ENCODE measurements around the gene FOXO3. TPM values are rescaled to one million over a fixed set of nuclear protein-coding genes. Genes with fewer than 3 reads are reported as not detected.
A peak's percentile ranks its signal among the peaks of the same experiment; 100 is the strongest.

FOXO3 gene
- polyA plus RNA-seq, 12 donors = 27.5 to 82.1 (median 37.4) TPM

DNA sequence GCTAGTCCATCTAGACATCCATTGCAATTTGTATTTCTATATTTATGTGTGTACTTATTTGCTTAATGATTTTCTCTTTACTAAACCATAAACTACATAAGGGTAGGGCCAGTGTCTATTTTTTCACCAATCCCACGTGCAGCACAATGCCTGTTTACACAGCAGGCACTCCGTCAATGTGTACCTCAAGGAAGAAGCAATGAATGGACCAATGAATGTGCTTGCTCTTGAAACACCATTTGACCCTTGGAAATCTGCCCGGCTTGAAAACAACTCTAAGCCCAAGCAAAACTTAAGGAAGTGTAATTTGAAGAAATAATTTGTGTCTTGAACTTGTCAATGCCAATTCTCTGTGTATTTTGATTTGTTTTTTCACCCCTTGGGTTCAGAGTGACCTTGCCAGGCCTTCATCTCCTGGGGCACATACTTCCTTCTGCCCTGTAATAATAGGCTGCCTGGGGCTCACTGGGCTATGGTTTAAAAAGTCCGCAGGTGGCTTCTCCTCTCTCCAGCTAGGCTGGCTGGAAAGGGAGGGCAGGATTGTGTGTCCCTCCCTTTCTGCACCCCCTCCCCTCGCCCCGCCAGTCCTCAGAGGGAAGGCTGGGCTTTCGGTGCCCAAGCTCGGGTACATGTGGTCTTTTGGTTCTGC, 146.7 kb downstream of the FOXO3 start:
- no peak for DNase-seq

DNA sequence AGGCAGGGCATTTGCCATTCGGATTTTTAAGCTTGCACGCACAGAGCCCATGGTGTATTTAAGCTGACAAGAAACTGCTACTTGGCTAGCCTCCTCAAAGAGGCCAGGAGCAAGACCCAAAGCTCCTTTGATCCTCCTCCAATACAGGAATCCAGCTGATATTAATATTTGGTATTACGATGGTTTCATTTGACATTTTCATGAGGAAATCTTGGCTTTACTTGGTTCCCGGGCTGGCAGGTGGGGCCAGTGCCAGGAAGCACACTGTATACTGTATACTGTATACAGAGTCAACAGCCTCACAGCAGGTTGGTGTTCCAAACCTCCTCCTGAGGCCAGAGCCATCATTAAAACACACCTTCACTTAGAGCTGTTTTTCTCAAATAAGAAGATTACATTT, 149.3 kb downstream of the FOXO3 start:
- DNase-seq = no peak

DNA sequence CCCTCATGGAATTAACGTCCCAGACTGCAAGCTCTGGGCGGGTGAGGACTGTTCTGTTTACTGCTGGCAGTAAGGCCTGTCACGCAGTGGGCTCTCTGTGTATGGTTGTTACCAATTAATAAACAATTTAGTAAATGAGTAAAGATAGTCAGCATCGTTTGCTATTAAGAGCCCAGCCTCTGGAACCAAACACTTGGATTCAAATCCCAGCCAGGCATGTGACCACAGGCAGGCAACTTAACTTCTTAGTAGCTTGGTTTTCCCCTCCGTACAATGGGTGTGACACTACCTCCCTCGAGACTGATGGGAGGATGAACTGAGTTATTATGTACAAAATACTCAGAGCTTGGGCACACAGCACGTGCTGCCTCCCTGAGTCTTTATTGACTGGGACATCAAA, 149.8 kb downstream of the FOXO3 start:
- DNase-seq = no peak

DNA sequence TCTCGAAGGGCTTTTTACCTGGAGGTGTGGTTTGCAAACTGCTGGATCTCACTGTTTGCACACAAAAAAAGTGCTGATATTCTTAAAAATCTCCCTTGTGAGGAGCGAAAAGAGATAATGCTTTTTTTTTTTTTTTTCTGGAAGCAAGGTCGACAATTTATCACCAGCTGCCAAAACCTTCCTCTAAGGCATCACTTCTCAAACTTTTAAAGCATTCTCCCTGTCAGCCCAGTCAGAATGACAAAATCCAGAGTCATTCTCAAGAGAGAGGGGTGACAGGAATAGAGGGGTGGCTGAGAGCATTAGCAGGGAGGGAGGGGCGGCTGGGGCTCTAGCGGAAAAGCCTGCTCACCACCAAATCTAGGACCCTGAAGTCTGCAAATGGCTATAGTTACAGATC, 150.4 kb downstream of the FOXO3 start:
- no peak for DNase-seq

DNA sequence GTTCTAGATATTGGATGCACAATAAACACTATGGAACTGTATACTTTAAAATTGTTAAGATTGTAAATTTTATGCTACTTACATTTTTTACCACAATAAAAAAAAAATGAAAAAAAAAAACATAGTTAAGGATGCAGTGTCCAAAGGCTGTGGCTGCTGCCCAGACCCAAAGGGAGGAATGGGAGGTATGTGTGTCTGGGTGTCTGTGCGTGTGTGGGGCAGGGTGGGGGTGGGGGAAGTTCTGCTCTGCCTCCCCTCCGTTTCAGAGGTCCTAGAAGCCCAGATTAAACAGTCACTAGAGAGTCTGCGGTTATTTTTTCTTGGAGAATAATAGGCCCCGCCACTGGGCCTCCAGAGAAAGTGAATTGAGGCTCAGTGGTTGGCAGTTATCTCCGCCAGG, 151.1 kb downstream of the FOXO3 start:
- DNase-seq = no peak

DNA sequence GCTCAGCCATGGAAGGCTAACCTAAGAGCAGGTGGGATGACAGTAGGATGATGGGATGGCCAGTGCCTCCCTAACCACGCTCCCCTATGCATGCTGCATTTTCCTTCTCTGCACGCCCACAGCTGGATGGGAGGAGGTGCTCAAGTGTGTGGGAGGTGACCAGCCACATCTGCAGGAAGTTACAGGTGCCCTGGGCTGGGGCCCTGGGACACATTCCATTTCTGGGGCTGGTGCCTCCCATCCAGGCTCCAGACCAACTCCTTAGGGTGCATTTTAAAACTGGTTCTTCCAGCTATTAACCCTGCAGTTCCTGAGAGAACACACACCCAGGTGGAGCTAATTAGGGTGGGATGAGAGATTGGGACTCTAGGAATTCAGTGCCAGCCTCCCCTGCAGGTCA, 152.2 kb downstream of the FOXO3 start:
- no peak for DNase-seq

DNA sequence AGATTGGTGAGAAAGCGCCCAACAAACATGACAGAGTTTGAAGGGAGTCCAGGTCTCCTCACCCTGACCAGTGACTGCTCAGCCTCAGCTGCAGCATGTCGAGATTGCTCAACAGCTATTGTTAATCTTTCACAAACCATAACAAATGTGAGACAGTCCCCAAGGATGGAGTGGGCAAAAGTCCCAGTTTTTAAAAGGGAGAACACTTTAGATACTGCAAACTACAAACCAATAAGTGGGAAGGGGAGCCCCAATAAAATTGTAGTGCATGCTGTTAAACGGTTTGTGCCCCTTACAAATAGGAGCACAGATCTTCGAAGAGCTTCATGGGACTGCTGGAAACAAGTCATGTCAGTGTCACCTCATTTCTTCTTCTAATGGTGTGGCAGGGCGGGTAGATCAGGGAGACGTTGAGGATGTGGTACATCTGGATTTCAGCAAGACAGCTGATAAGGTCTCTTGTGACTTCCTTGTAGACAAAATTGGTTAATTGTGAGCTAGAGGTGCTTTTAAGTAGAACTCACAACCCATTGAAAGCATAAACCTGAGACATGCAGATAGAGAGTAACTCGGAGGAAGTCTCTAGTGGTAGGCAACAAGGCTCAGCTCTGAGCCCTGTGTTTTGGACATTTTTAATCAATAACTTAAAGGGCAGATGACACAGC, 153.5 kb downstream of the FOXO3 start:
- peak; percentile 70 for DNase-seq

DNA sequence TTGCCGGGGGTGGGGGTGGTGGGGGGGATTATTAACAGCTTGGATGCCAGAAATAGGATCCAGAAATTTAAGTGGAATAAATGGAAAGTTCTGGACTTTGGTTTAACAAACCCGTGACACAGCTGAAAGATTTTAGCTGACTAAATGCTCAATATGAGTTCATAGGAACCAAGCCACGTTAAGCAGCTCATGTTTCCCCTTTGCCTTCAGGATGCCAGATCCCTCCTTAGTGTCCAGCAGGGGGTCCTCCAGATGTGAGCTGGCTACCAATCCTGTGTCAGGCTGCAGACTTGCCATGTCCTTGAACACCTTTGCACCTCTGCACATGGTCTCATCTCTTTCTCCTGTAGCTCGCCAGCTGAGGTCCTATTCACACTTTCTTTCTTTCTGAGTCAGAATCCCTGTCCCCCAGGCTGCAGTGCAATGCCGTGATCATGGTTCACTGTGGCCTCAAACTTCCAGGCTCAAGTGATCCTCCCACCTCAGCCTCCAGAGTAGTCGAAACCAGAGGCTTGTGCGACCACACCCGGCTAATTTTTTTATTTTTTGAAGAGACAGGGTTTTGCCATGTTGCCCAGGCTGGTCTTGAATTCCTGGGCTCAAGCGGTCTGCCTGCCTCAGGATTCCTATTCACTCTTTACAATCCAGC, 154.2 kb downstream of the FOXO3 start:
- no peak for DNase-seq

DNA sequence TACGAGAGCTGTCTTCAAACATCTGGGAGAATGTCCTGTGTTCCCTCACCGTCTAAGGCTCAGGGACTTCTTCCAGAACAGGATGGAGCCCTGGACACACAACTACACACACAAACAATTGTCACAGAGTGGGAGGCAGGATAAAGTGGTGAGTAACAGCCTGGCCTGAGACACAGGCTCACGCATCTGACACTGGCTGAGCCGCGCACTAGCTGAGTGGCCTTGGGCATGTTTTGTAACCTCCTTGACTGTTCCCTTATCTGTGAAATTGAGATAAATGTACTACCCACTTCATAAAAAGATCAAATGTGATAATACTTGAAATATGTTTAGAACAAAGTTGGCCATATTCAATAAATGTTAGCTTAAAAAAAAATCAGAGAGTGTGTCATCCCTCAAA, 155.1 kb downstream of the FOXO3 start:
- no peak for DNase-seq

DNA sequence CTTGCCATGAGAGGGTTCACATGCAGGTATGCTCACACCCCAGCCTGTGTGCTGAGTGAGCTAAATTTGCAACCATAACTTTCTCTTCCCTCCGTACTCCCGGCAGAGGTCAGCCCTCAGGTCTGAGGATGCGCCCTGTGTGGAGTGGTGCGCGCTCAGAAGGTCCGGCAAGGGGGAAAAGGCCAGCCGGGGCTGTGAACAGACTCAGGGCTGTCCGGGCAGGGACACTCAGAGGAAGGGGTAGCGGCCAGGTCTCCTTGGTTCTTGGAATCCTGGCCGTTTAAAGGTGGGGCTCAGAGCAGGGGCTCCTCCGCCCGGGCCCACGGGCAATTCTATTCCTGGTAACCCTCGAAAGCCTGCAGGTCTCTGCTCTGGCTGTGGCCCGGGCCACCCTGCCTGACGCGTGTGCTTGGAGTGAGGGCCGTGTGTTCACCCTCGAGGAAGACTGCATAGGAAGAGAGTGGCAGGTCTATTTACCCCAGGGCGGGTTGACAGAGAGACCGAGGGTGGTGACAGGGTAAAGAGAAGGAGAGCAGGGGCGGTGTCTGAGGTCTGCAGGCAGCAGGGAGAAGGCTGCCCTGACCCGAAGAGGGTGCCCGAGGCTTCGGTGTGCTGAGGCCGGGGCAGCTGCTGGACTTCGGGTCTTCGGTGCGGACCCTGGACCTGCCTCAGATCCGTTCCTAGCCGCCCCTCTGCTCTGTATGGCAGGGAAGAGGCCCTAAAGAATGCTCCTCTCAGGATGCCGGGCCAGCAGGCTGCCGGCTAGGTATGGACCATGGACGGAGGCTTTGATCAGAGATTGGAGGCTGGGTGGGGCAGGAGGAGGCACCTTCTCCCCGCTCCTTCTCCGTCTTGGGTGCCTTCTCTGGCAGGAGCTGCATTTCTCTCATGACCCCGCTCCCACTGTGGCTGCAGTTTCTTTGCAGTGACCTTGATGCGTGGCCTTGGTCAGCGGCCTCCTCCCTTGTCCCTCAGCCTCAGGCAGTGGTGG, 156.4 kb downstream of the FOXO3 start:
- DNase-seq = no peak

DNA sequence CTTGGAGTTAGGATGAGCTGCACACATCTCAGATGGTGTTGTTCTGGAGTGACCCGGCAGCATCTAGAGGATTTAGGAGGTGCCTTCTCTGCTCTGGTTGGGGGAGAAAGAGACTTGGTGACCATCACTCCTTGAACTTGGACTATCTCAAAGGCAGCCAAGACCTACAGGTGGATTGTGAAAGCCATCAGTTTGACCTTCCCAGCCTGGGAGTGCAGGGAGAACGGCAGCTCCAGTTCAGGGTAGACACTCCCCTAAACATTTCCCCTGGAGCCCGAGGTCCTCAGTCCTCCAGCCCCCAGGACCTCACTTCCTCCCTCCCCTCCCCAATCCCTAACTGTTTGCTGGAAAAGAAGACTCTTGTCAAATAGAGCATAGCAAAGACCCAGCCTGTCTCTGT, 158.8 kb downstream of the FOXO3 start:
- DNase-seq = no peak

DNA sequence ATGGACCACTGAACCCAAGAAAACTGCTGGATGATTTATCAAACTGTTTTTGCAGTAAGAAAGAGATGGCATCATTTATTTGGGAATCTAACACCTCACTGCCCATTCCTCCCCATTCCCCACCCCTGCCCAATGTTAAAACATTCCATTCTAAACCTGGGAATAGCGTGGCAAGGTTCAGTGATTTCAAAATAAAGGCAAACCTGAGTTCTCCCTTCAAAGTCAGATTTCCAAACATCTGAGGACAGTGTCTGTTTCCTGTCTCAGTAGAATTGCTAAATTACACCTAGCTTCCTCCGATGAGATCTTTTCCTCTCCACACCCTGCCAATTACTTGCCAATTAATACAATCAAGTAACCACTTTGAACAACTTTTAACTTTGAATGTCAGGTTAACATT, 160.1 kb downstream of the FOXO3 start:
- no peak for DNase-seq

DNA sequence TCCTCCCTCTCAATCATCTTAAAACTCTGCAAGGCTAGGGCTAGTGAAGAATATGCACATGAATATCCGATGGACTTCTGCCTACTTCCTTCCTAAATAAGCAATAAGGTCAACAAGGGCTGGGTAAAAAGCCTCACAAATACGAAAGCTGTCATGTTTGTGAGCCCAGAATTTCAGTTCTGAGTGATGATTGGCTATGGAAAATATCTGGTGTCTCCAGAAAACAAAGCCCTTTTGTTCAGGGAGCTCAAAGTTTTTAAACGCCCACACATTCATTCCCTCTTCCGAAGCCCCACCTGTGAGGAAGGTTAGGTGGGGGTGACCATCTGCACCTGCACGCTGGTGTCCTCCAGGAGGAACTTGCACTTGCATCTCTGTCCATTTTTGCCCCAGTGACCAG, 160.6 kb downstream of the FOXO3 start:
- no peak for DNase-seq

DNA sequence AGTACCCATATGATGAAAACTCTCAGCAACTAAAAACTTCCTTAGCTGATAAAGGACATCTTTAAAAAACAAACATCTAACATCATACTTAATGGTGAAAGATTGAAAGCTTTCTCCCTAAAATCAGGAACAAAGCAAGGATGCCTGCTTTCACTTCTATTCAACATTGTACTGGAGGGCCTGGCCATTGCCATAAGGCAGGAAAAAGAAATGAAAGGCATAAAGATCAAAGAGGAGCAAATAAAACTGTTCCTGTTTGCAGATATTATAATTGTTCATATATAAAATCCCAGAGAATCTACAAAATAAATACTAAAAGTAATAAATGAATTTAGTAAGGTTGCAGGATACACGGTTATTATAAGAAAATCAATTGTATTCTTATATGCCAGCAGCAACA, 162.9 kb downstream of the FOXO3 start:
- DNase-seq = no peak

DNA sequence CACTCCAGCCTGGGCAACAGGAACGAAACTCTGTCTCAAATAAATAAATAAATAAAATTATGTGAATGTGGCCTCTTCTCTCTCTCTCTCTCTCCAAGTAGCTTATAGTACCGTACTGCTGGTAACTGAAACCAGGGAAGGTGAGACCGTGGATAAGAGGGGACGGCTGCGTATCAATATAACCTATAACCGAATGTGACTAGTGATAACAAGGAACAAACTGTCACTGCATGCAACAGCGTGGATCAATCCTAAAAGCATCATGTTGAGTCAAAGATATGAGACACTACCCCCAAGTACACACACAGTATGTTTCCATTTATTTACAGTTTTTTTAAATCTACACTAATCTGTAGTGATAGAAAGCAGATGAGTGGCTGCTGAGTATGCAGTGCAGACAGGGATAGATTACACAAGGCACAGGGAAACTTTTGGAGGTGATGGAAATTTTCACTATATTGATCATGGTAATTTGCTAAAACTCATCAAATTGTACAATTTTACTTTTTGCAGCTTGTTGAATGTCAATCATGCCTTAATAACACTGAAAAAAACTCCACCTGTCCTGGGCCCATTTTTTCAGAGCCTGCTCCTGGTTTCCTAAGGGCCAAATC, 166.1 kb downstream of the FOXO3 start:
- DNase-seq = no peak

DNA sequence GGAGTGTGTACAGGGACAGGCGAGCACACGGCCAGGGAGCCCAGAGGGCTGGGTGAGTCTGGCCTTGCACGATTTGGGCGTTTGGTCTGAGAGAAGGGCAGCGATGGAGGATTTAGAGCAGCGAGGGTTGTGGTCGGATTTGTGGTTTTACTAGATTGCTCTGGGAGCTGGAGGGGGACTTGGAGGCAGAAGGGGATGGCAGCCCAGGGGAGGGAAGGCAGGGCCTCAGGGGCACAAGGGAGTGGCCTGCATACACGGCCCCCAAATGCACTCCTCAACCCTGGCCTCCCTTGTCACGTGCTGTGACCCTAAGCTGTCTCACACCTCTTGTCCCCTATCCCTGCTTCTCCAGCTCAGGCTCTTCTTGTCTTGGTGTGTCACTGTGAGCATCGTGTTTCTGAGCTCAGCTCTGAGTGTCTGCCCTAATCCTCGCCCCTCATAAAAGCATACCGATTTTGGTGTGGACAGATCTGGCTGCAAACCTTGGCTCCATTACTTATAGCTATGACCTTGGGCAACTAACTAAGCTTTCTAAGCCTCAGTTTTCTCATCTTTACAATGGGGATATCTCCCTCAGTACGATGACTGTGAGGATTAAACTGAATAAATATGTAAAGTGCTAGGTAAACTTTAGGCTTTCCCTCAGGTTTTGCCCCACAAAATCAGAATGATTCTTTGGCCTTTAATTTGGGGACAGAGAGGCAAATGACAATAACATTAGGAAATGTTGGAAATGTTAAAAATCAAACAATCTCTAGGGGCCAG, 167.4 kb downstream of the FOXO3 start:
- DNase-seq = no peak

DNA sequence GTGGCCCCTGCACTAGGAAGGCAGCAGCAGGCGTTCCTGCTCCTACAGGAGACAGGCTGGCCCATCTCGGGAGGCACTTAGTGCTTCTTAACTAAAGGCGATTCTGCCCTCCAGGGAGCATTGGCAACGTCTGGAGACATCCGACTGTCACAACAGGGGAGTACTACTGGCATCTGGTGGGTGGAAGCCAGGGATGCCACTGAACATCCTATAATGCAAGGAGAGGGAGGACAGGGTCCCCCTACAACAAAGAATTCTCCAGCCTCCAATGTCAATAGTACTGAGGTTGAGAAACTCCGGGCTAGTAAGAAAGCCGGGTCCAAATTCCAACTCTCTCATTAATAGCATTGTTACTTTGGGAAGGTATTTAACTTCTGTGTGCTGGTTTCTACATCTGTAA, 168.1 kb downstream of the FOXO3 start:
- DNase-seq = no peak

DNA sequence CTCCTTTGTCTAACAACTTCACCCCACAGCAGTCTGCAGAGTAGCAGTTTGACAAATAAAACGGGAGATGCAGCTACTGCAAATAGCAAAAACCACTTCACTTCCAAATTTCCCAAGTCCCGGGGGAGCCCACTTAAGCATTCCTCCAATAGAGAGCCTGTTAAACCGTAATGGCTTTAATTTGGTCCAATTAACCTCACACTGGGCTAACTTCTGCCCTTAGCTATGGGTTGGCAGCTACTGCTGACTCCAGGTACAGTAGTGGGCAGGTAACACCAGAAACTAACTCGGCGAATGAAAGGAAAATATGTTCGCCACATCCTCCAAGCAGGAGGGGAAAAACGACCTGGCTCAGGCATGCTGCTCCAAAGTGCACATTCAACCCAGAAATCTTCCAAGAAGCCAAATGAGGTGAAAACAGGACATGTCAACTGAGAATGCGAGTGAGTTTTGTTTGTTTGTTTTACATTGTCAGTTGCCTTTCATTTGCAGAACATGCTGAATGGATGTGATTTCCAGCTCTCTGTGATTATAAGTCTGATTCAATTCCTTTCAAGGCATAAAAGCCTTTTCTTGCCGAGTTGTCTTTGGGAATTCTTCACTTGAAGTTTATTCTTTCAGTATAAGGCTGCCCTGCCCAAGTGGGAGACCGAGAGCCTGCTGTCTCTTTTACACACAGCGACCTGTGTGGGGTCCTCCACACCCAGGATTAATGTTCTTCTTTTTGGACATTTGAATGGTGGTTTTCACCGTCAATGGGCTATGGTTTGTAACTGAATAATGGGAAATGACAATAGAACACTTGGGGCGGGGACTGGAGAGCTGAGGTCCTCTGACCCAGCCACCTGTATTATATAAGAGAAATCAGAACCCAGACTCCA, 170.2 kb downstream of the FOXO3 start:
- no peak for DNase-seq

DNA sequence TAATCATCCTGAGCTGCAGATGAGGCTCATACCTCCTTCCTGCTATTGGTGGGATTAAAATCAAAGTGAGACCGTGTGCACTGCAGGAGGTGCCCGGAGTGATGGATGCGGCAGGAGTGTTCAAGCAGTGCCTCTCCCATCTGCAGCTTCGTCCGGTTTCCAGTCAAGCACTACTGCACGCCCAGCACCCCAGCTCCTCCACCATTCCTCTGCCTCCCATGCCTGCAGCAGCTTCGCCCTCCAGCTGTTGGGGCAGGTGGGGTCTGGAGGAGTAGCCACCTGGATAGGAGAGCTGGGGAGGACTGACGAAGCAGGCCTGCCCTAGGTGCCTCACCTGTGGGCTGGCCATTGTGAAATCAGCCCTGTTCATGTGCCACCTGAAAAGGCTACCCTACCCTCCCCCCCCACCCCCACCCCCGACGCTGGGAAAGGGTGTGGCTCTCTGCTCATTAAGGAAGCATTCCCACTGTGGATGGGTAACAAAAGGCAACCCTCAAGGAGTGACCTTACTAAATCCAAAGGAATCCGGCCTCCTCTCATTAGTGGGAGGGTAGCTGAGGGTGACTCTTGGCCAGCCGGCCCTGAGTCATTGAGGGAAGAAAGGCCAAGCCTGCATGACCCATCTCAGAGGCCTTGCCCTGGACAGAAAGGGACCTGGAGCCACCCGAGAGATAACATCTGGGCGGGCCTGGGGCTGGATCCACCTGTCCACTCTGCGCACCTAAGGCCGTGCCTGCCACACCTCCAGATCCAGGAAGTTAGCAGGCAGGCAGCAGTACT, 171.6 kb downstream of the FOXO3 start:
- DNase-seq = no peak

All from muscle of arm (tissue), 12 donors.